ENCODE results near the gene PITHD1. TPM values are rescaled to one million over a fixed set of nuclear protein-coding genes. Genes with fewer than 3 reads are reported as not detected.
"Not testable (repeated sequence)": the region's sequence is repeated elsewhere in the genome, so short reads cannot be mapped to it uniquely, and the experiment has no call there.

Gene PITHD1
- total RNA-seq, 2 donors from 2014 or later: 42.9 to 57.0 TPM

DNA sequence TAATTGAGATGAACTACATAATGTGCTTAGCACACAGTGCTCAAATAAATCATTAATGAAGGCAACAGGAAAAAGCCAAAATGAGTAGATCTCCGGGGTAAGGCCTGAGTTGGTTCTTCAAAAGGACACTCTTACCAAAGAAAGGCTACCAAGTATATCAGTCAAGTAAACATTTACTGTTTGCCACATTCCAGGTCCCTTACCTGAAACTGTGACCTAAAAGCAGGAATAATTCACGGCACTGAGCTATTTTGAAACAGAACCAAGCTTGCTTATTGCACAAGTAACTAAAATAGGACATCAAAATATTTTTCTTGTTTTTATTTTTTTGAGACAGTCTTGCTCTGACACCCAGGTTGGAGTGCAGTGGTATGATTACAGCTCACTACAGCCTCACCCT is 2.0 kb upstream of the PITHD1 start:
- no peak overlapping the region for H3K4me3 ChIP-seq
- no peaks in the 10 kb centered on the region for H3K36me3 ChIP-seq
- ATAC-seq (ENCODE audit: insufficient number of reproducible peaks, low FRiP score, low read depth) (no peak), DNase-seq (ENCODE audit: low spot score) (no peak)
- no peak overlapping the region for H3K27ac ChIP-seq
- TF ChIP-seq, protein P1, sequence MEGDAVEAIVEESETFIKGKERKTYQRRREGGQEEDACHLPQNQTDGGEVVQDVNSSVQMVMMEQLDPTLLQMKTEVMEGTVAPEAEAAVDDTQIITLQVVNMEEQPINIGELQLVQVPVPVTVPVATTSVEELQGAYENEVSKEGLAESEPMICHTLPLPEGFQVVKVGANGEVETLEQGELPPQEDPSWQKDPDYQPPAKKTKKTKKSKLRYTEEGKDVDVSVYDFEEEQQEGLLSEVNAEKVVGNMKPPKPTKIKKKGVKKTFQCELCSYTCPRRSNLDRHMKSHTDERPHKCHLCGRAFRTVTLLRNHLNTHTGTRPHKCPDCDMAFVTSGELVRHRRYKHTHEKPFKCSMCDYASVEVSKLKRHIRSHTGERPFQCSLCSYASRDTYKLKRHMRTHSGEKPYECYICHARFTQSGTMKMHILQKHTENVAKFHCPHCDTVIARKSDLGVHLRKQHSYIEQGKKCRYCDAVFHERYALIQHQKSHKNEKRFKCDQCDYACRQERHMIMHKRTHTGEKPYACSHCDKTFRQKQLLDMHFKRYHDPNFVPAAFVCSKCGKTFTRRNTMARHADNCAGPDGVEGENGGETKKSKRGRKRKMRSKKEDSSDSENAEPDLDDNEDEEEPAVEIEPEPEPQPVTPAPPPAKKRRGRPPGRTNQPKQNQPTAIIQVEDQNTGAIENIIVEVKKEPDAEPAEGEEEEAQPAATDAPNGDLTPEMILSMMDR (IDR thresholded peaks at IDR 0.05): no peak
- H3K27me3 ChIP-seq (replicated peaks; ENCODE audit: insufficient read depth): no peaks in the 10 kb centered on the region
- H3K4me1 ChIP-seq (ENCODE audit: control insufficient read depth in 1 of 2, low read depth in 2 of 2): peaks cover 14 to 28% of the 10 kb centered on the region in 2 donors
- no peaks in the 10 kb centered on the region for H3K9me3 ChIP-seq

DNA sequence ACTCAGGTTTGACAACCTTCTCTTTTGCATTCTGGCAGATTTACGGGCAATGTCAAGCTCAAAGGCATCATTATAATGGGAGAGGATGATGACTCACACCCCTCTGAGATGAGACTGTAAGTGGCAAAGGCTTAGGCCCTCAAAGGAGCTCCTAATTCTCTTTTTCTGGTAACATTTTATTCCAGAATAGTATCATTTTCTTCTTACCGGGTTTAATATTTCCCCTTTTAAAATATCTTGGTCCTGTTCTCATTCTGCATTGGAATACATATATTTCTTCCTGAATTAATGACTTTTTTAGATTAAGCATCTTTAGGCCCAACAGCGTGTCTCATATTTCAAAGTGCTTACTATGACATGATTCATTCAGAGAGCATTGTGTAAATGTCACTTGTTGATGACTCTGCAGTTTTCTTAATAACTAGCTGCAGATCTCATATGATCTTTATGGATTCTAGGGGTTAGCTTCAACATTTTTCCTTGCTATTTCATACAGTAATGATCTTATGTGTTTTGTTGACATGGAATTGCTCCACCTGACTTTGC is 1.7 kb downstream of the PITHD1 start:
- no peak overlapping the region for H3K27ac ChIP-seq
- peaks cover 14 to 21% of the 10 kb centered on the region in 2 donors for H3K4me1 ChIP-seq (ENCODE audit: control insufficient read depth in 1 of 2, low read depth in 2 of 2)

DNA sequence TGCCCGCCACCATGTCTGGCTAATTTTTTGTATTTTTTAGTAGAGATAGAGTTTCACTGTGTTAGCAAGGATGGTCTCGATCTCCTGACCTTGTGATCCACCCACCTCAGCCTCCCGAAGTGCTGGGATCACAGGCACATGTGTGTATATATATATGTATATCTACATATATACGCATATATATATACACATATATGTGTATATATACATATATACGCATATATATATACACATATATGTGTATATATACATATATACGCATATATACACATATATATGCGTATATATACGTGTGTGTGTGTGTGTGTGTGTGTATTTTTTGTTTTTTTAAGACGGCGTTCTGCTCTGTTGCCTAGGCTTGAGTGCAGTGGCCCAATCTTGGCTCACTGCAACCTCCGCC is 4.9 kb downstream of the PITHD1 start:
- not testable (repeated sequence) for H3K27me3 ChIP-seq (replicated peaks; ENCODE audit: insufficient read depth); H3K4me3 ChIP-seq; ATAC-seq (ENCODE audit: insufficient number of reproducible peaks, low FRiP score, low read depth); DNase-seq (ENCODE audit: low spot score); H3K9me3 ChIP-seq; H3K27ac ChIP-seq
- H3K4me1 ChIP-seq (ENCODE audit: control insufficient read depth in 1 of 2, low read depth in 2 of 2): peaks cover 10 to 14% of the 10 kb centered on the region in 2 donors
- H3K36me3 ChIP-seq: peaks cover 17% of the 10 kb centered on the region

More for the DNA sequence above, 1.7 kb downstream of the PITHD1 start:
- DNase-seq (ENCODE audit: low spot score): no peak
- TF ChIP-seq, protein P1 (IDR thresholded peaks at IDR 0.05): no peak
- Histone ChIP-seq H3K4me3 (no peak overlapping the region), H3K27me3 (replicated peaks; ENCODE audit: insufficient read depth) (no peaks in the 10 kb centered on the region), H3K9me3 (no peaks in the 10 kb centered on the region), H3K36me3 (no peaks in the 10 kb centered on the region)
- ATAC-seq (ENCODE audit: insufficient number of reproducible peaks, low FRiP score, low read depth): no peak

DNA sequence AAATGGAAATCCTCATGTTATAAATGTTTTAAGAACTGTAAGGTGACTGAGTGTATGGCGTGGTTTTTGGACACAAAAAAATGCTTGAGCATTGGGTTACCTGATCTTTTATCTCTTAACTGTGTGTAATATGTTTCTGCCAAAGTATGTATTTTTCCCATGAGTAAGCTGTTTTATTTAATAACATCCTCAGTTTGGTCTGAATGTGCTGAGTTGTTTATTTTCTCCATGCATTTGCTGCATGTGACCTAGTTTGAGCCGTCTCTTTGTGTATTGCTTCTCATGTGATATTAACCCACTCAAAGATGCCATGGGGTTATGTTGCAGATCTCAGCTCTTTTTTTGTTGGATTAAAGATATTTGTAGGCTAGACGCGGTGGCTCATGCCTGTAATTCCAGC is 6.6 kb downstream of the PITHD1 start:
- Histone ChIP-seq H3K4me1 (ENCODE audit: control insufficient read depth in 1 of 2, low read depth in 2 of 2) (peaks cover 0 to 4% of the 10 kb centered on the region in 2 donors), H3K36me3 (peaks cover 17% of the 10 kb centered on the region), H3K9me3 (no peaks in the 10 kb centered on the region), H3K27ac (no peak overlapping the region), H3K27me3 (replicated peaks; ENCODE audit: insufficient read depth) (no peaks in the 10 kb centered on the region), H3K4me3 (no peak overlapping the region)
- DNase-seq (ENCODE audit: low spot score) (no peak), ATAC-seq (ENCODE audit: insufficient number of reproducible peaks, low FRiP score, low read depth) (no peak)
- TF ChIP-seq, protein P1 (IDR thresholded peaks at IDR 0.05): no peak

GRCh38 chr1:23787701-23788100 is 9.5 kb downstream of the PITHD1 start:
- TF ChIP-seq, protein P1 (IDR thresholded peaks at IDR 0.05): no peak
- Histone ChIP-seq H3K27ac (no peak overlapping the region), H3K4me1 (ENCODE audit: control insufficient read depth in 1 of 2, low read depth in 2 of 2) (peaks cover 18 to 21% of the 10 kb centered on the region in 2 donors), H3K4me3 (no peak overlapping the region), H3K9me3 (no peaks in the 10 kb centered on the region), H3K36me3 (peaks cover 17% of the 10 kb centered on the region), H3K27me3 (replicated peaks; ENCODE audit: insufficient read depth) (no peaks in the 10 kb centered on the region)
- ATAC-seq (ENCODE audit: insufficient number of reproducible peaks, low FRiP score, low read depth) (no peak), DNase-seq (ENCODE audit: low spot score) (no peak)

DNA sequence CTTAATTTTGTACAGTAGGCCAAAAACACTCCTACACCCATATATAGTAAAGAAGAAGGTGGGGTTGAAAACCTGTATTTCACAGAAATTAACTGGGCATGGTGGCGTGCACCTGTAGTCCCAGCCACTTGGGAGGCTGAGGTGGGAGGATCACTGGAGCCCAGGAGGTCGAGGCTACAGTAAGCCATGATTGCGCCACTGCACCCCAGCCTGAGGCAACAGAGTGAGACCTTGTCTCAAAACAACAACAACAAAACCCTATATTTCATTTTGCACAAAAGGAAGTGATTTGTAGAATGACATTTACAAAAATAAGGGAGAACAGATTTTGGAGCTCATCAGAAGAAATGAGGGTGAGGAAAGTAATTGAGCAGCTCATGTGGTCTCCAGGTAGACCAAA is 10.5 kb downstream of the PITHD1 start:
- Histone ChIP-seq H3K4me1 (ENCODE audit: control insufficient read depth in 1 of 2, low read depth in 2 of 2) (peaks cover 18 to 31% of the 10 kb centered on the region in 2 donors), H3K4me3 (no peak overlapping the region), H3K27ac (no peak overlapping the region), H3K9me3 (no peaks in the 10 kb centered on the region), H3K36me3 (peaks cover 21% of the 10 kb centered on the region), H3K27me3 (replicated peaks; ENCODE audit: insufficient read depth) (no peaks in the 10 kb centered on the region)
- ATAC-seq (ENCODE audit: insufficient number of reproducible peaks, low FRiP score, low read depth) (no peak), DNase-seq (ENCODE audit: low spot score) (no peak)
- TF ChIP-seq, protein P1 (IDR thresholded peaks at IDR 0.05): no peak

All from thoracic aorta (tissue), 2 donors.